HG03139 (cell line): Measurements from ENCODE around the gene CCDC194.
"Not testable (repeated sequence)": the region's sequence is repeated elsewhere in the genome, so short reads cannot be mapped to it uniquely, and the experiment has no call there.

ENCODE experiments used
- ATAC-seq: cut with Tn5 transposase; IDR thresholded peaks from one replicate; pipeline ENCODE4 v1.9.1; 2021; ENCODE audit not compliant: unreplicated experiment

The CCDC194 gene

DNA sequence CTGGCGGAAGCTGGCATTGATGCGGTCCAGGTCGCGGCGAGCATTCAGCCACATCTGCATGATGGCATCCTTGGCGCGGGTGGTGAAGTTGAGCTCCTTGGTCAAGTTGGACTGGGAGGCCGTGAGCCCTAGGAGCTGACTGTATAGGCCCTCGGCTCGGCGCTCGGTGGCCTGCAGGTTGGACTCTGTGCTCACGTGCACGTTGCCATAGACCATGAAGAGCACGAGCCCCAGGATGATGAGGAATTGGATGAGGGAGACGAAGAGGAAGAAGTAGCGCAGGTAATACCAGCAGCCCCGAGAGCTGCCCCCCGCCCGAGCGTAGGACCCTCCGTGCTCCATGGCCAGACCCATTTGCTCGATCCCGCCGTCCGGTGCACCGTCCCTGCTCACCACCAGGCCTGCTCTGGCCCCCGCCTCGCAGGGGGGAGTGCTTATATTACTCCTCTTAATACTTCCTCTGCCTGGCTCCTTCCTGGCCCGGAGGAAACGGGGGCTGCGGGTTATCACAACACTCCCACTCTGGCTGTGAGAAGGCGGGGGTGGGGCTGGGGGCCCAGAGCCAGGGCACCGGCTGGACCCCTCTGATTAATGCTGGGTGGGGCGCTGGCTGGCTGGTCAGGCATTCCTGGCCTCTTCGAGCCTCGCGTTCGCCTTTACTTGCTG lies 16.9 kb downstream of the CCDC194 start, which contains the start of gene PLVAP:
Gene PLVAP (minus strand): TSS at position 408 of the 666 bp plus-strand sequence. CDS start 54 bp downstream, at position 354.
- ATAC-seq: no peak

DNA sequence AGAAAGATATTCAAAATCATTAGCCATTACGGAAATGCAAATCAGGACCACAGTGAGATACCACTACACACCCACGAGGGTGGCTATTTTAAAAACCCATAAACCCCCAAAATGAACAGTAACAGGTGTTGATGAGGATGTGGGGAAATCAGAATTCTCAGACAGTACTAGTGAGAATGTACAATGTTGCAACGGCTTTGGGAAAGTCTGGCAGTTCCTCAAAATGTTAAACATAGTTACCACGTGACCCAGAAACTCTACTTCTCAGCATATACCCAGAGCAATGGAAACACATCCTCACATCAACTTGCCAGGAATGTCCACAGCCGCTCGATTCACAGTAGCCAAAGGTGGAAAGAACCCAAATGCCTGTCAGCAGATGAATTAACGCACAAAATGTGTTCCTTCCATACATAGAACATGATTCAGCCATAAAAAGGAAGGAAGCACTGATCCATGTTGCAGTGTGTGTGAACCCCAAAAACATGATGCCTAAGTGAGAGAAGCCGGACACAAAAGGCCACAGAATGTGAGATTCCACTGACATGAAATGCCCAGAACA lies 23.9 kb downstream of the CCDC194 start:
- ATAC-seq: no peak

DNA sequence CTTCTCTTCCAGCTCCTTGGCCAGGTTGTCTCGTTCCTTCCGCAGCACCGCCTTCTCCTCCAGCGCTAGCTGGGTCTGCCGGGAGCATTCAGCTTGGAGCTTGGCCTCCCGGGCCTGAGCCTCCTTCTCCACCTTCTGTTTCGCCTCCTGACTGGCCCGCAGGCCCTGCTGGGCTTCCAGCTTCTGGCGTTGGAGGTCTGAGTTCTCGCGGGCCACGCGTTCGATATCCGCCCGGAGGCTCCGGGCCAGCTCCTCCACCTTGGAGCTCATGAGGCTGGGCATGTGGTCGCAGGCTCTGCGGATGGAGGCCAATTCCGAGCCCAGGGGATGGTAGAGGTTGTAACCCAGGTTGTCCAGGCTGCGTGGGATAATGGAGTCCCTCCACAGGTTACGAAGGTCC lies 28.6 kb downstream of the CCDC194 start:
- ATAC-seq: no peak

DNA sequence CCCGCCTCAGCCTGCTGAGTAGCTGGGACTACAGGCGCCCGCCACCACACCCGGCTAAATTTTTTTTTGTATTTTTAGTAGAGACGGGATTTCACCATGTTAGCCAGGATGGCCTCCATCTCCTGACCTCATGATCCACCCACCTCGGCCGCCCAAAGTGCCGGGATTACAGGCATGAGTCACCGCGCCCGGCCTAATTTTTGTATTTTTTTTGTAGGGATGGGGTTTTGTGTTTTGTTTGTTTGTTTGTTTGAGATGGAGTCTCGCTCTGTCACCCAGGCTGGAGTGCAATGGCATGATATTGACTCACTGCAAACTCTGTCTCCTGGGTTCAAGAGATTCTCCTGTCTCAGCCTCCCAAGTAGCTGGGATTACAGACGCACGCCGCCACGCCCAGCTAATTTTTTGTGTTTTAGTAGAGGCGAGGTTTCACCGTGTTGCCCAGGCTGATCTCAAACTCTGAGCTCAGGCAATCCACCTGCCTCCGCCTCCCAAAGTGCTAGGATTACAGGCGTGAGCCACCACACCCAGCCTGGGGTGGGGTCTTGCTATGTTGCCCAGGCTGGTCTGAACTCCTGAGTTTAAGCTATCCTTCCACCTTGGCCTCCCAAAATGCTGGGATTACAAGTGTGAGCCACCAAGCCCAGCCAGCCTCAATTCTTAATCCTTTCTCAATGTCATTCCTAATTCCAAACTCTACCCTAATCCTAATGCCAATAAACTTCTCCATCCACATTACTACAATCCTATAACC lies 30.0 kb downstream of the CCDC194 start:
- not testable (repeated sequence) for ATAC-seq

DNA sequence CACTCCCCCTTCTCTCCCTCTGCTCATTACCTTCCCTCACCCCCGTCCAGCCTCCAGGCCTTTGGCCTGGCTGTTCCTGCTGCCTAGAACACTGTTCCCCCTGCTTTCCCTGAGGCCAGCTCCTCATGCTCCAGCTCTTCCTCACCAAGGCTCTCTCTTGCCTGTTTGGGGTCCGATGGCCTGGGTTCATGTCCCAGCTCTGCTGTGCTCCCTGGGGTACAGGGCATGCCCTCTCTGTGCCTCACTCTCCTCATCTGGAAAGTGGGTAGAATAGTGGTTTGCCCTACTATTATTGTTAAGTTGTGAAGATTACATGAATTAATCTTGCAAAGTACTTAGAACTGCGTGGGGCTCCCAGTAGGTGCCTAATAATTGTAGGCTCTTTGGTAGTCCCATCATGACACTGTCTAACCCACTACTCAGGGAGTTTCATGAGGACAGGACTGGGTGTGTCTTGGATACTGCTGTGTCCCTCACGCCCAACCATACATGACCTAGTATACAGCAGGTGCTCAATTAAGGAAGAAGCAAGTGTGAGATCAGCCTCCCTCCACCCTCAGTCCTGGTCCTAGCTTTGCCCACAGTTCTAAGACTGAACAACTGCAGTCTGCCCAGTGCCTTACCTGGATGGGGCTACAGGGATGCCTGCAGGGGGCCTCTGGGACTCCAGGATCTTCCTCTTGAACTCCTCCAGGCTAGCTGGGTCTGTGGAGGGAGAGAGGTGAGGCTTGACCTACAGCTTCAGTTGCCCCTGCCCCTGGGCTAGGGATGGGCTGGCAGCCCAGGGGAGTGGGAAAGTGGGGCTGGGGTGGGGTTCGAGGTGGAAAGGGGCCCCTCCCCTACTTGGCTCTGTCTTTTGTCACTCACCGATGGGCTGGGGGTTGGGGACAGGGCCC lies 33.8 kb downstream of the CCDC194 start:
- no peak for ATAC-seq

DNA sequence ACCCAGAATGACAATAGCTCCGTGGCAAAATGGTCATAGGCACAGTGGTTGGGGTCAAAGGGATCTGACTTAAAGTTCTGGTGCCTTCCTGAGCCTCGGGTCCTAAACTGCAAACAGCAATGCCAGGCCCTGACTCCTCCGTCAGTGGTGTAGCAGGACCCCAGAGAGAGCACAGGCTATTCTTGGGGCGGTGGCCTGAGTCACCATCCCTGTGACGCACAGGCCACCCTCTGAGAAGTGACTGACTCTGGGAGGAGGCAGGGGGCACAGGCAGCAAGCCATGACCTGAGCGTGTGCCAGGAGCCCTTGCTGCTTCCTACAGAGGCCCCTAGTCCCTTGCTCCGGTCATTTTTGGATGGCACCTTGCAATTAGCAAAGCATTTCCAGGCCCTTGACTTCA lies 35.6 kb downstream of the CCDC194 start:
- no peak for ATAC-seq

DNA sequence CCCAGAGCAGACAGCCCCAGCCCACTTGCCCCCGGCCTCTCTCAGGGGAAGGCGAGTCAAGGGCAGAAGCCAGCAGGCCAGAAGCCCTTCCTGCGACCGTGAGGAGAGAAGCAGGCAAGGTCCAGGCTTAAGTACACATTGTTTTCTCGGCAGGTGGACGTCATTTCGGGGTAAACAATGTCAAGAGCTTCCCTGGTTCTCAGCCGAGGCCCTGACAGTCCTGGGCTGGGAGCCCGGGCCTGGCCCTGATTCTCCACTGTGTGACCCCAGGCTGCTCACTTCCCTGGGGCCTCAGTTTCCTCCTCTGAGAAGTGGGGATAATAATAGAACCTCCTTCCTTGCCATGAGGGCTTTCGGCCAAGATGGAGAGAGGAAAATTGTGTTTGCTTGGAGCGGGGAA lies 36.3 kb downstream of the CCDC194 start:
- no peak for ATAC-seq

DNA sequence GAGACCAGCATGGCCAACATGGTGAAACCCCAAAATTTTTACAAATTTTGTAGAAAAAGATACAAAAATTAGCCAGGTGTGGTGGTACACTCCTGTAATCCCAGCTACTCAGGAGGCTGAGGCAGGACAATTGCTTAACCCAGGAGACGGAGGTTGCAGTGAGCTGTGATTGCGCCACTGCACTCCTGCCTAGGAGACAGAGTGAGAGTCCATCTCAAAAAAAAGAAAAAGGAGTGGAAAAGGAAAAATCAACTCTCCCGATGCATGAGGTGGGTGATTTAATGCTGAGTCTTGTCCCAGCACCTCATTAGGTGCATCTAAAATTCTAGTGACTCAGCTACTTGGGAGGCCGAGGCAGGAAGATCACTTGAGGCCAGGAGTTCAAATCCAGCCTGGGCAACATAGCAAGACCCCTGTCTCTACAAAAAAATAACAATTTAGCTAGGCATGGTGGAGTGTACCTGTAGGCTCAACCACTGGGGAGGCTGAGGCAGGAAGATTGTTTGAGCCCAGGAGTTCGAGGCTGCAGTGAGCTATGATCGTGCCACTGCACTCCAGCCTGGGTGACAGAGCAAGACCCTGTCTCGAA lies 36.8 kb downstream of the CCDC194 start:
- no peak for ATAC-seq

DNA sequence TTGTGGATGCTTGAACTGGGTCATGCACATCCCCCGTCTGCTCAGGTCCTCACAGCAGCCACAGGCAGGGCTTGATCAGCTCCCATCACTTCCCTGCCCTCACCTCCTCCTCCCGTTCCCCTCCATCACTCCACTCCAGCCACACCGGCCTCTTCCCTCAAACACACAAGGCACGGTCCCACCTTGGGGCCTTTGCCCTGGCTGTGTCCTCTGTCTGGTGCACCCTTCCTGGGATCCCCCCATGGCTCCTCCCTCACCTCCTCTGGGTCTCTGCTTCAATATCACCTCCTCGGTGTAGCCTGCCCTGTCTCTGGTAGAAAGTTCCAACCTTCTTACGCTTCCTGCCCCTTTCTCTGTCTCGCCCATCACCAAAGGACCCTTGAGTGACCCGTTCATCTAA lies 40.6 kb downstream of the CCDC194 start:
- no peak for ATAC-seq

DNA sequence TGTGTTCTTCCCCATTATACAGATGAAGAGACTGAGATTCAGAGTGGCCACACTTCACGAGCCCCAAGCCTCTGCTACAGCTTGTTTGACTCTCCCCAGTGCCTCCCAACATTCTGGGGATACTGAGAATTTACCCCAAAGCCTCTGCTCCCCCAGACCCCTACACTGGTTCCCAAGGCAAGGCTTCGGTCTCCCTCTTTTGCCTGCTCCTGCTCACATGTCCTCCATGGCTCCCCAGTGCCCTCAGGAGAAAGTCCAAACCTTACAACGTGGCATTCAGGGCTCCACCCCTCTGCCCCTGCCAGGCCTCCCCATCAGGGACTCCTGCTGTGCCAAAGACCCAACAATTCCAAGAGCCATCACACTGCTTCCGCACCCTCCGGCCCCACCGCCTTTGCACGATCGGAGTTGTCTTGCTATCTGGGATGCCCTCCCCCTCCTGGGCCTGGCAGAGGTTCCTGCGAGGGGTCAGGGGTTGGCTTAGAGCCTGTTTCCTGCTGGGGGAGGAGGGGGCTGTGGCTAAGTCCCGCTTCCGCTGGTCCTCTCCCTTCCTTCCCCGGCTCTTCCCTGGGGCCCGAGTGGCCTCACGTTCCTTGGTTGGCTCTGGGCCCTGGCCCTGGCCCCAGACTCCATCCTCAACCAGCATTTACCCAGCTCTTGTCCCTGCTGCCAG lies 41.3 kb downstream of the CCDC194 start:
- ATAC-seq: no peak

DNA sequence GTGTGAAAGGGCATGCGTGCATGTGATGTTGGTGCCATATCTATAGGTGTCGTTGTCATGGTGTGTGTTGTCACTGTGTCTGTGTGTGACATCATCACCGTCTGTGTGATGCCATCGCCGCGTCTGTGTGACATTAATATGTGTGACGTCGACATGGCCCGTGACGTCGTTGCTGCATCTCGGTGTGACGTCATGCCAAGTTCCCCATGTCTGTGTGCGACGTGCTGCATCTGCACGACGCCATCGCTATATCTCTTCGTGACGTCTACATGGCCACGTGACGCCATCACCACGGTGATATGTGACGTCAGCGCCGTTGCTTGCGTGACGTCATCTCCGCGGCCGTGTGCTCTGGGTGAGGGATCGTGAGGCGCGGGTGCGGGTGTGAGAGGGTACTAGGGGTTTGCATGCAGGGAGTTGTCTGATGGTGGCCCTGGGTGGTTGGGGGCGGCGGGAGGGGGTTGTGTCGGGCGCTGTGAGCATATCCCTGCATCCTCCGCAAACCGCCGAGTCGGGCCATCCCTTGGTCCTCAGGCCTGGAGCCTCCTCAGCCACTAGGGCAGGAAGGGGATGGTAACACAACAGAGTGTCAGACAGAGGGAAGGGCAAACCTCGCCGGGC lies 42.1 kb downstream of the CCDC194 start:
- no peak for ATAC-seq

DNA sequence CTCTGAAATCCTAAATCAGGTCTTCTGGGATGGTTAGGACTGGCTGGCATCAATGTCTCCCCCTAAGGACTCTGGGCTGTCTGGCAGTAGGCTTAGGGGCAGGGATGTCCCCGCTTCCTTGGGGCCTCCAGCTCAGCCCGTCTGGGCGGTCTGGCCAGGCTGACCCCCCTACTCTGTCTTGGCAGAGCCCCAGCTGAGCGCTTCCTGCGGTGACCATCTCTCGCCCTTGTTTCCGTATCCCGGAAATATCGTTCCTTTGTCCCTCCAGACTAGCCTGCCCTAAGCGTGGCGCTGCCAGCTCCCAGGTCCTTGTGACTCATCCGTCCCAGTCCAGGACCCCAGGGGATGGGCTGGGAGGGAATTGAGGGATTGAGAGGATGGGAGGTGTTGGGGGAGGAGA lies 45.3 kb downstream of the CCDC194 start:
- no peak for ATAC-seq

DNA sequence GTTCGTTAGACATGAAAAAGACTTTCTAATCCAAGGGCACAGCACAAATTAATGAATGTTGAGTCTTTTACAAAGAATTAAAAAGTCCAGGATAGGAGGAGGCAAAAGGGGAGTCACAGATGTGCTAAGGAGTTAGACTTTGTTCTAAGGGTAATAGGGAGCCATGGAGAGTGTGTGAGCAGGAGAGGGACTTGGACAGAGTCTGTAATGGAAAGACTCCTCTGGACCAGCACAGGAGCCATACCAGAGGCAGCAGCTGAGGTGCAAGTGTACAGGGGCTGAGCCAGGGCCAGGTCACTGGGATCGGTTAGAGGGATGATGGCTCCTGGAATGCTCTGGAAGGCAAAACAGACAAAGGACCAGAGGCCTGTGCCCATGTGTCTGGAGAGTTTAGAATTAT lies 46.1 kb downstream of the CCDC194 start:
- ATAC-seq: no peak

DNA sequence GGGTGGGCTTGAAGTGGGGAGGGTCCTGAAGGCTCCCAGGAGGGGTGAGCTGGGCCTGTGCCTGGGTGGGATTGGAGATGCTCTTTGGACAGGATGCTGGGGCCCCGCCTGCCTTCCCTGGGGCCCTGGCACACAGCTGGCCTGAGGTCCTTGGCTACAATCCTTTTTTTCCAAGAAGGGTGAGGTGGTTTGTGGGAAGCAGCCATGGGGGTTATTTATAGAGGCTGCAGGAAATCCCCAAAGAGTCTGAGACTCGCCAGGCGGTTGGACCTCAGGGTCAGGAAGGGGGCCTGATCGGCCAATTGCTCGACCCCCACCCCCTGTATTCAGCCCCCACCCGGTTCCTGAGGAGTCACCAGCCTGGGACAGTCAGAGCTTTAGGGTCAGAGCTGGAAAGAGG lies 46.6 kb downstream of the CCDC194 start:
- ATAC-seq: no peak

DNA sequence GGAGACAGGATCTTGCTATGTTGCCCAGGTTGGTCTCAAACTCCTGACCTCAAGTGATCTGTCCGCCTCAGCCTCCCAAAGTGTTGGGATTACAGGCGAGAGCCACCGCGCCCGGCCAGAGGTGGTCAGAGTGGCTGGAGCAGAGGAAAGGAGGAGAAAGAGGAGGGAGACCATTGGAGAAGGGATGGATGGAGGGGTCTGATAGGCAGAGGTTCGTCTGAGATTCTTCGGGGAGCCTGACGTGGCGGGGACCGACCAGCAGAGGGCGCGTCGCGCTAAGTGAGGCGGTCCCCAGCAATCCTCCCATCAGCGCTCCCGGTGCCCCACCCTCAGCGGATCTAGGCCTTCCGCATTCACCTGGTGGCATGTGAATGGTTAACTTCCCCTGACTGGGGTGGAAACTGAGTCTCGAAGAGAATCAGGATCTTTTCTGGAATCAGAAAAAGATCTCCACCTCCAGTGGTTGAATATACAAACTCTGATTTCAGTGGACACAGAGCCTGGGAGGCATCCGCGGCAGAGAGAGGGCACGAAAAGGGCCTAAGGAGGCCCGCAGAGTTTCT lies 47.8 kb downstream of the CCDC194 start:
- no peak for ATAC-seq

DNA sequence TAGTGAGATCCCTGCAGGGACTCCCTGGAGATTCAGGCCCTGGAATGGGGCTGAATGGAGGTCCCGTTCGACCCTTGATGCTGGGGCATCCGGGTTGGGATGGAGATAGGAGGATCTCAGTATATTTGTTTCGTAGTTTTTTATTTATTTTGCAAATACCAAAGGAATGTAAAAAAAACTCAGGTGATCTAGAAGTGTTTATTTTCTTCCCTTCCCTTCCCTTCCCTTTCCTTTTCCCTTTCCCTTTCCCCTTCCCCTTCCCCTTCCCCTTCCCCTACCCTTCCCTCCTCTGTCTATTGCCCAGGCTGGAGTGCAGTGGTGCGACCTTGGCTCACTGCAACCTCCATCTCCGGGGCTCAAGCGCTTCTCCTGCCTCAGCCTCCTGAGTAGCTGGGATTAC lies 52.2 kb downstream of the CCDC194 start:
- ATAC-seq: no peak

DNA sequence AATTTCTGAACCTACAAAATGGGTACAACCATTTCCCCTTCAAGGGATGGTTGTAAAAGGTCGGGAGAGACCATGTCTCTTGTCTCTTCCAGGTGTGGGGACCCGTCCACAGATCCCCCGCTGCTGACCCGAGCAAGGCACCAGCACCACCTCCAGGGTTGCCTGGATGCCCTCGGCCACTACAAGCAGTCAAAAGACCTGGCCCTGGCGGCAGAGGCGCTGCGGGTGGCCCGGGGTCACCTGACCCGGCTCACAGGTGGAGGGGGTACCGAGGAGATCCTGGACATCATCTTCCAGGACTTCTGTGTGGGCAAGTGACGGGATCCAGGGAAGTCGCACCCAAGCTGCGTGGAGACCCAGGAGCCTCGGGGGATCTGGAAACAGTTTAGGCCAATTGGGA lies 52.6 kb downstream of the CCDC194 start:
- ATAC-seq: no peak

DNA sequence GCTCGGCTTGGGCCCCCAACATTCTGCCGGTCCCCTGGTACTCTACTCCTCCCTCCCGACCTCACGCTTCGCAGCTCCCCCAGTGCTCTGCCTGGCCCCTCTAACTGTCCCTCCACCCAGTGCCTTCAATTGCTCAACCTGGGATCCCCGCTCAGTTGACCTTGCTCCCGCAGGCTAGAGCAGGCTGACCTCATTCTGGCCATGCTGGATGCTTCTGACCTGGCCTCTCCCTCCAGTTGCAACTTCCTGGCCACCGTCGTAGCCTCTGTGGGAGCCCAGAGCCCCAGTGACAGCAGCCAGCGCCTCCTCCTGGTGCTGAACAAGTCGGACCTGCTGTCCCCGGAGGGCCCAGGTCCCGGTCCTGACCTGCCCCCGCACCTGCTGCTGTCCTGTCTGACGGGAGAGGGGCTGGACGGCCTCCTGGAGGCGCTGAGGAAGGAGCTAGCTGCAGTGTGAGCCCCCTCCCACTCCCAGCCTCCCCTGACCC lies 53.1 kb downstream of the CCDC194 start:
- ATAC-seq: no peak
